Transverse colon (tissue), 4 donors: ENCODE data around the gene KIAA0040. TPM values are rescaled to one million over a fixed set of nuclear protein-coding genes. Genes with fewer than 3 reads are reported as not detected.
"Not testable (repeated sequence)": the region's sequence is repeated elsewhere in the genome, so short reads cannot be mapped to it uniquely, and the experiment has no call there.

Experiments
- DNase-seq: peaks from one replicate; pipeline ENCODE4 v3.0.0-alpha.2; 2019
- H3K27ac ChIP-seq, 4 donors: fragments of 200-600 bp; sonication (generic); 2 replicates each; pipeline ENCODE4 v1.5.1; 2016 to 2018; ENCODE audit warnings: inconsistent platforms in 4 of 4
- H3K27me3 ChIP-seq: fragments of 200-600 bp; sonication (generic); 2 replicates; pipeline ENCODE4 v1.5.1; 2017; ENCODE audit warnings: inconsistent platforms
- H3K36me3 ChIP-seq, 4 donors: fragments of 200-600 bp; sonication (generic); 2 replicates each; pipeline ENCODE4 v1.5.1; 2017 to 2019; ENCODE audit warnings: inconsistent platforms in 4 of 4
- H3K4me1 ChIP-seq, 4 donors: fragments of 200-600 bp; sonication (generic); 2 replicates each; pipeline ENCODE4 v1.5.1; 2017 to 2020; ENCODE audit warnings: inconsistent platforms in 4 of 4
- H3K4me3 ChIP-seq, 4 donors: fragments of 200-600 bp; sonication (generic); 1 replicate in 1 of 4; 2 replicates in 3 of 4; pipeline versions ENCODE4 v1.5.1 to v1.6.1; 2017 to 2019; ENCODE audit warnings: inconsistent platforms in 4 of 4
- H3K9me3 ChIP-seq, 2 donors: fragments of 200-600 bp; sonication (generic); 2 replicates each; pipeline ENCODE4 v1.5.1; 2017 to 2019; ENCODE audit warnings: inconsistent platforms in 2 of 2
- CTCF ChIP-seq, 5 experiments: fragments of 200-600 bp in 3 of 5; fragments of 450-650 bp in 2 of 5; sonication (generic) in 3 of 5; IDR thresholded peaks; 1 replicate in 2 of 5; 2 replicates in 3 of 5; pipeline ENCODE4 v1.5.1; 2016 to 2017; ENCODE audit warnings: antibody characterized with exemption in 5 of 5, inconsistent platforms in 3 of 5, mild to moderate bottlenecking in 2 of 5, moderate library complexity in 1 of 5
- EP300 ChIP-seq: sonication (generic); formaldehyde crosslinking; IDR thresholded peaks from one replicate; pipeline ENCODE4 v1.6.1; 2017; ENCODE audit warnings: antibody characterized with exemption, low read depth
- POLR2A ChIP-seq: fragments of 450-650 bp; IDR thresholded peaks from one replicate; pipeline ENCODE4 v1.6.1; 2016; ENCODE audit warnings: antibody characterized with exemption, mild to moderate bottlenecking, moderate library complexity
- POLR2AphosphoS5 ChIP-seq, 3 donors: sonication (generic); formaldehyde crosslinking; IDR thresholded peaks; one replicate each; pipeline ENCODE4 v1.6.1; 2016; ENCODE audit warnings: antibody characterized with exemption in 3 of 3
- WGBS, 2 donors: methylation state at CpG; one replicate each; pipeline ENCODE4 v1.1.5; 2018; ENCODE audit warnings: low coverage in 1 of 2; 5-methylcytosine and 5-hydroxymethylcytosine counted together
- in situ Hi-C, 4 donors: fragments of 200-750 bp; cut with MboI; loops; one replicate each; pipeline versions ENCODE4 v1.15.0 to v1.15.1; 2017; ENCODE audit warnings: low sequenced_read_pairs in 3 of 4, low pct_ligation_motif_present in 1 of 4, low pct_unique_long_range_greater_than_20kb in 1 of 4
- intact Hi-C: fragments of 100-400 bp; cut with DNase I; formaldehyde crosslinking; loops from one replicate; pipeline ENCODE4 v1.15.1; 2023; ENCODE audit warnings: low total_unique reads
- total RNA-seq, 4 donors: library from RNA; depleted of rRNA; stranded (reverse); fragments of >200 nt; gene quantifications; one replicate each; pipeline ENCODE4 v1.1.0, GENCODE V29; 2016

The KIAA0040 gene
- total RNA-seq, 4 donors from 2014 or later, result 17.5 to 35.5 (median 21.2) TPM

GRCh38 chr1:175120511-175120910 is 72.1 kb downstream of the KIAA0040 start:
- no peaks in the 10 kb centered on the region for H3K27me3 ChIP-seq
- no peak for DNase-seq
- no peak overlapping the region for H3K27ac ChIP-seq
- H3K4me1 ChIP-seq, result peaks cover 0 to 3% (median 0%) of the 10 kb centered on the region in 4 donors
- TF ChIP-seq EP300 (no peak), CTCF (IDR thresholded peaks at IDR 0.05) (no peak)
- no peaks in the 10 kb centered on the region for H3K36me3 ChIP-seq
- no peak overlapping the region for H3K4me3 ChIP-seq
- in situ Hi-C loops, result loop anchor here in 2 of 4 donors (10.0 kb wide), 1 partner anchor 86 kb away; no protein-coding TSS in a partner anchor
- H3K9me3 ChIP-seq, result no peaks in the 10 kb centered on the region
- WGBS, 2 donors, result 91% methylated on average over 1 of the region's 1 CpG; no CpG with 5 or more reads in 1 of the 2 donors
- intact Hi-C loops, result loop anchor here (10.0 kb wide), 1 partner anchor 86 kb away; no protein-coding TSS in a partner anchor

- TF ChIP-seq POLR2AphosphoS5 (IDR thresholded peaks at IDR 0.05), result no peak
- TF ChIP-seq POLR2A, result no peak
- DNase-seq, result no peak
- no peak overlapping the region for H3K27ac ChIP-seq
- in situ Hi-C loops (no loop called here), intact Hi-C loops (no loop called here)
- H3K4me3 ChIP-seq, result no peak overlapping the region
- no peaks in the 10 kb centered on the region for H3K4me1 ChIP-seq
- no peaks in the 10 kb centered on the region for H3K27me3 ChIP-seq
- H3K9me3 ChIP-seq, result no peaks in the 10 kb centered on the region
- no peaks in the 10 kb centered on the region for H3K36me3 ChIP-seq
- 76 to 80% methylated on average over 6 to 13 of the region's 13 CpGs for WGBS, 2 donors
Observed at GRCh38 chr1:175118375-175119367, 73.9 kb downstream of the KIAA0040 start.

GRCh38 chr1:175116903-175117302 is 75.7 kb downstream of the KIAA0040 start:
- DNase-seq, result no peak
- H3K36me3 ChIP-seq, result no peaks in the 10 kb centered on the region
- peaks cover 9 to 10% of the 10 kb centered on the region in 2 donors for H3K9me3 ChIP-seq
- H3K27me3 ChIP-seq, result no peaks in the 10 kb centered on the region
- H3K4me3 ChIP-seq, result no peak overlapping the region
- TF ChIP-seq EP300, result no peak
- TF ChIP-seq POLR2A, result no peak
- TF ChIP-seq POLR2AphosphoS5 (IDR thresholded peaks at IDR 0.05), result no peak
- WGBS, 2 donors, result 82% methylated on average over 11 of the region's 11 CpGs; no CpG with 5 or more reads in 1 of the 2 donors
- intact Hi-C loops, result no loop called here
- no peak overlapping the region for H3K27ac ChIP-seq
- in situ Hi-C loops, result no loop called here
- H3K4me1 ChIP-seq, result no peaks in the 10 kb centered on the region

GRCh38 chr1:175116210-175116798 is 76.3 kb downstream of the KIAA0040 start:
- Histone ChIP-seq H3K9me3 (peaks cover 9 to 10% of the 10 kb centered on the region in 2 donors), H3K4me1 (no peaks in the 10 kb centered on the region), H3K27ac (no peak overlapping the region), H3K4me3 (no peak overlapping the region), H3K27me3 (no peaks in the 10 kb centered on the region), H3K36me3 (no peaks in the 10 kb centered on the region)
- in situ Hi-C loops (no loop called here), intact Hi-C loops (no loop called here)
- WGBS, 2 donors, result 95% methylated on average over 1 of the region's 1 CpG; no CpG with 5 or more reads in 1 of the 2 donors
- no peak for DNase-seq
- no peak for TF ChIP-seq POLR2AphosphoS5 (IDR thresholded peaks at IDR 0.05)
- TF ChIP-seq POLR2A, result no peak
- TF ChIP-seq EP300, result no peak
- TF ChIP-seq CTCF (IDR thresholded peaks at IDR 0.05), result no peak

GRCh38 chr1:175114996-175115395 is 77.6 kb downstream of the KIAA0040 start:
- TF ChIP-seq POLR2A (no peak), EP300 (no peak), CTCF (IDR thresholded peaks at IDR 0.05) (no peak), POLR2AphosphoS5 (IDR thresholded peaks at IDR 0.05) (no peak)
- H3K27me3 ChIP-seq, result no peaks in the 10 kb centered on the region
- no peak for DNase-seq
- H3K4me3 ChIP-seq, result no peak overlapping the region
- H3K9me3 ChIP-seq, result peaks cover 9 to 10% of the 10 kb centered on the region in 2 donors
- H3K36me3 ChIP-seq, result no peaks in the 10 kb centered on the region
- no peak overlapping the region for H3K27ac ChIP-seq
- 59% methylated on average over 2 of the region's 2 CpGs; no CpG with 5 or more reads in 1 of the 2 donors for WGBS, 2 donors
- in situ Hi-C loops (no loop called here), intact Hi-C loops (no loop called here)
- no peaks in the 10 kb centered on the region for H3K4me1 ChIP-seq

GRCh38 chr1:175108331-175108820 is 84.2 kb downstream of the KIAA0040 start:
- 90% methylated on average over 16 of the region's 25 CpGs; no CpG with 5 or more reads in 1 of the 2 donors for WGBS, 2 donors

More at GRCh38 chr1:175108331-175108820, 84.2 kb downstream of the KIAA0040 start:
- in situ Hi-C loops, H3K9me3 ChIP-seq, DNase-seq, intact Hi-C loops, H3K27me3 ChIP-seq, H3K36me3 ChIP-seq, H3K4me3 ChIP-seq, H3K4me1 ChIP-seq, H3K27ac ChIP-seq: not testable (repeated sequence)
